T-helper 1 cell (primary cell): Measurements from ENCODE around the gene ATXN1L.
"Not testable (repeated sequence)": the region's sequence is repeated elsewhere in the genome, so short reads cannot be mapped to it uniquely, and the experiment has no call there.

Experiments used
- DNase-seq, 5 donors: peaks; one replicate each; pipeline ENCODE4 v3.0.0-alpha.2; 2012 to 2020

The ATXN1L gene

DNA sequence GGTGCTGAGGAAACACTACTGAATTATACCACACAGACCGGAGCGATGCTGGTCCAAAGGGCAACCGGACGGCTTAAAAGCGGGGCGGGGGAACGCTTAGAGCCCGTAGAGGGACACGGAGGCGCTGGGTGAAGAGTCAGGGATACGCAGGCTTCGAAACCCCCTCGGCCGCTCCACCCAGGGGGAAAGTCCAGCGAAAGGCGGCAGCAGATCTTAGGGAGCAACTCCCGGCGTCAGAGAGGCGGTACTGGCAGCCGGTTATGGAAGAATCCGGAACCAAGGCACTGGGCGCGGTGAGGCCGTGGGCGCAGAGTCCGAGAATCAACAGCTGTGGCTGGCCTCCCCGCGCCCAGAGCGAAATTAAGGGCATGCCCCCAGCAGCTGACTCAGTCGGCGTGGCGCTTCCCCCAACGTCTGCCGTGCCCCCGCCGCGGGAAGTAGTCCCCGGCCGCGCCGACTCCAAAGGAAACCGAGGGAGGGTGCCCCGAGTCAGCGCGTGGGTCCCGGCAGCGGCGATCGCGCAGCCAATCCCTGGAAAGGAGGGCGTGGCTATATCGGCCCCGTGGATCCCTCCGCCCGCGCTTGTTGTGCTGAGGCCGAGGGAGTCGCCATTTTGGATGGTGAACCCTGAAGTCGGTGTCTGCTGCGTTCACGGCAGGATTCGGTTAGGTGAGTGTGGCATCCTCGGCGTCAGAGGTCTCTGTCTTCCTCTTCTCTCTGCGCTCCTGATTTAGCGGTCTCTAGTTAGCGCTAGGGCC is 49.3 kb downstream of the ATXN1L start, which contains the start of gene IST1:
IST1 (plus strand) TSS at position 611 of the 758 bp plus-strand sequence. CDS start 20,110 bp downstream, outside the sequence.
- peak; percentile 94 to 98 (median 96) for DNase-seq

DNA sequence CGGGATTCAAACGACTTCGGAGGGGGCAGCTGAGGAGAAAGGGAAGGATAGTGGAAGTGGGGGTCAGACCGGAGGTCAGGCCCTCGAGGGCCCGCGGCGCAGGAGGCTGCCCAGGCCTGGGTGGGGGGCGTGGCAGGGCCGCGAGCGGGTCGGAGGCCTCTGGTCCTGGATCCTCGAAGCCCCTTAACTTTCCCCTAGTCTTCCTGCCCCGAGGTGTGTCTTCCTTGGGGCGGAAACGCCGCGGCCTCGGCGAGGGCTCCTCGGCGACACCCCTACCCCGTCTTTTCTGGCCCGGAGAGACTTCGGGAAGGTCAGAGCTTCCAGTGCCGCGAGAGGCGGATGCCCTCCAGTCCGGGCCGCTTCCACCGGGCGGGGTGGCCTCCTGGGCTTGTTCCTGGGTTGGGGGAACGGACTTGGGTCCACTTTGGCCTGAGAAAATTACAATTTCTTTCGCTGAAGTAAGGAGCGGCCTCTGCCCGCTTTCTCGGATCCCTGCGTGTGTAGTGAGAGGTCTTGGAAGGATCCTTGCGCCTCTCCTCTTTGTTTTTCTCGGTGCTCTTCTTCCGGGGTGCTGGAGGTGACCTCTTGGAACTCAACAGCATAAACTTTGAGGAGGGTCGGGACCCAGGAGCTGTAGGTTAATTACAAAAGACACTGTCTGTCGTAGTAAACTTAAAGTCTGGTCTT is 50.0 kb downstream of the ATXN1L start:
- DNase-seq = peak in 1 of 5 donors; percentile 27

DNA sequence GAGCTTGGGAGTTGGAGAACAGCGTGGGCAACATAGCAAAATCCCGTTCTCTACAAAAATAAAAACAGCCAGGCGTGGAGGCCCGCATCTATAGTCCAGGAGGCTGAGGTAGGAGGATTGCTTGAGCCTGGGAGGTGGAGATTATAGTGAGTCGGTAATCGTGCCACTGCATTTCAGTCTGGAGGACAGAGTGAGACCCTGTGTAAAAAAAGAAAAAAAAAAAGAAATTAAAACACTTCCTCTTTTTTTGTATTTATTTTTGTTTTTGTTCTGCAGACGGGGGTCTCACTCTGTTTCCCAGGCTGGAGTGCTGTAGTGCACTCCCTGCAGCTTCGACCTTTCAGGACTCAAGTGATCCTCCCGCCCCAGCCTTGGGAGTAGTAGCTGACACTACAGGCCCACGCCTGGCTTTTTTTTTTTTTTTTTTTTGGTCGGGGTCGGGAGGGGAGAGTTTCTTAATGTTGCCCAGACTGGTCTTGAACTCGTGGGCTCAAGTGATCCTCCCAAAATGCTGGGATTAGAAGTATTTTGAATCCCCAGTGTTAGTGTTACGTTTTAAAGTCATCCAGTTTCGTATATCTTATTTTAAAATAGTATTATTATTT is 51.1 kb downstream of the ATXN1L start:
- no peak for DNase-seq

GRCh38 chr16:71899171-71899570 is 53.4 kb downstream of the ATXN1L start:
- DNase-seq = no peak

DNA sequence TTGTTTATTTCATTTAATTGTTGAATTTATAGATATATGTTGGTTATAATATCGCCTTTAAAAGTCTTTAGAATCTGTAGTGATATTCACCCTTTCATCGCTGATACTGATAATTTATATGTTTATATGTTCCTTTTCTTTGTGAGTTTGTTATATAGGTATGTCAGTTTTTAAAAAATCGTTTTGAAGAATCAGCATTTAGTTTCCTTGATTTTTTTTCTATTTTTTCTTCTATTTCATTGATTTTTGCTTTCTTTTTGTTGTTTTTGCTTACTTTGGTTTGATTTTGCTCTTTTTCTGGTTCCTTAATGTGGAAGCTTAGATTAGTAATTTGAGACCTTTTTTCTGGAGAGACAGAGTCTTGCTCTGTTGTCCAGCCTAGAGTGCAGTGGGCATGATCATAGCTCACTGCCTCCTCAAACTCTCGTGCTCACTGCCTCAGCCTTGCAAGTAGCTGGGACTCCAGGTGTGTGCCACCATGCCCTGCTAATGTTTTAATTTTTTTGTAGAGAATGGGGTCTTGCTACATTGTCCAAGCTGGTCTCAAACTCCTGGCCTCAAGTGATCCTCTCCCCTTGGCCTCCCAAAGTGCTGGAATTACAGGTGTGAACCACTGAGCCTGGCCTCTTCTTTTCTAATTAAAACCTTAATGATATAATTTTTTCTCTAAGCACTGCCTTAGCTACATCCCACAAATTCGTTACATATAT is 57.0 kb downstream of the ATXN1L start:
- DNase-seq = no peak

DNA sequence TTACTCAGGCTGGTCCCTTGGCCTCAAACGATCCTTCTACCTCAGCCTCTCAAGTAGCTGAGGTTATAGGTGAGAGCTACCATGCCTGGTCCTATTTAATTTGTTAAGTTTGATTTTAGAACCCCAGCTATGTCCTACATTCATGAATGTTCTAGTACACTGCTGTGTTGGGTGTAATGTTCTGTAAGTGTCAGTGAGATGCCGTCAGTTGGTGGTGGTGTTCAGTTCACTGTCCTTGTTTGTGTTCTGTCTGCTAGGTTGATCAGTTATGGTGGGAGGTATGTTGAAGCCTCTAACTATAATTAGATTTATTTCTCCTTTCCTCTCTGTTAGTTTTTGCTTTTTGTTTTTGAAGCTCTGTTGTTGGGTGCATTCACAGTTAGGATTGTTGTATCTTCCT is 57.8 kb downstream of the ATXN1L start:
- no peak for DNase-seq

- DNase-seq = no peak
Measured at GRCh38 chr16:71904239-71904638, 58.5 kb downstream of the ATXN1L start.

DNA sequence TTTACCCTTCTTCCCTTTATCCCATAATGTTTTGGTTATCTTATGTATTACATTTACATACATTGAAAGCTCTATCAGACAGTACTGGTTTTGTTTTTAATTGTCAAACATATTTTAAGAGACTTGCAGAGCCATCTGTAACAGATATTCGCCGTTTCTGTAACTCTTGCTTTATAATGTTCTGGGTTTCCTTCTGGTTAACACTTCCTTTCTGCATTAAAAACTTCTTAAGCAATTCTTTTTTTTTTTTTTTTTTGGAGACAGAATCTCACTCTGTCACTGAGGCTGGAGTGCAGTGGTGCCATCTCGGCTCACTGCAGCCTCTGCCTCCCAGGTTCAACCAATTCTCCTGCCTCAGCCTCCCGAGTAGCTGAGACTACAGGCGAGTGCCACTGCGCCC is 60.0 kb downstream of the ATXN1L start:
- DNase-seq = not testable (repeated sequence)
